ENCODE results near the gene UGP2. TPM values are rescaled to one million over a fixed set of nuclear protein-coding genes. Genes with fewer than 3 reads are reported as not detected.
"Not testable (repeated sequence)": the region's sequence is repeated elsewhere in the genome, so short reads cannot be mapped to it uniquely, and the experiment has no call there.

UGP2 gene
- polyA plus RNA-seq, 4 donors = 95.7 to 142 (median 122) TPM

- no peak for DNase-seq (ENCODE audit: low read depth in 4 of 4, low spot score in 3 of 4)
Measured at GRCh38 chr2:63837036-63837594, 4.6 kb upstream of the UGP2 start.

- peak in 1 of 4 donors; percentile 32 for DNase-seq (ENCODE audit: low read depth in 4 of 4, low spot score in 3 of 4)
Measured at GRCh38 chr2:63840081-63840784, 1.5 kb upstream of the UGP2 start.

GRCh38 chr2:63840785-63841253, 877 bp upstream of the UGP2 start:
- DNase-seq (ENCODE audit: low read depth in 4 of 4, low spot score in 3 of 4) = peak; percentile 92 to 97 (median 95)

GRCh38 chr2:63842149-63843061, 709 bp downstream of the UGP2 start:
- DNase-seq (ENCODE audit: low read depth in 4 of 4, low spot score in 3 of 4) = no peak

GRCh38 chr2:63843093-63843492, 1.4 kb downstream of the UGP2 start:
- DNase-seq (ENCODE audit: low read depth in 4 of 4, low spot score in 3 of 4) = no peak

- DNase-seq (ENCODE audit: low read depth in 4 of 4, low spot score in 3 of 4) = no peak
Measured at GRCh38 chr2:63843791-63844190, 2.1 kb downstream of the UGP2 start.

GRCh38 chr2:63844616-63845015, 2.9 kb downstream of the UGP2 start:
- DNase-seq (ENCODE audit: low read depth in 4 of 4, low spot score in 3 of 4) = no peak

GRCh38 chr2:63845866-63846265, 4.2 kb downstream of the UGP2 start:
- no peak for DNase-seq (ENCODE audit: low read depth in 4 of 4, low spot score in 3 of 4)

GRCh38 chr2:63846487-63846886, 4.8 kb downstream of the UGP2 start:
- no peak for DNase-seq (ENCODE audit: low read depth in 4 of 4, low spot score in 3 of 4)

GRCh38 chr2:63847571-63847970, 5.9 kb downstream of the UGP2 start:
- not testable (repeated sequence) for DNase-seq (ENCODE audit: low read depth in 4 of 4, low spot score in 3 of 4)

GRCh38 chr2:63849381-63850203, 7.9 kb downstream of the UGP2 start:
- DNase-seq (ENCODE audit: low read depth in 4 of 4, low spot score in 3 of 4) = no peak

- no peak for DNase-seq (ENCODE audit: low read depth in 4 of 4, low spot score in 3 of 4)
Measured at GRCh38 chr2:63850204-63850571, 8.5 kb downstream of the UGP2 start.

- DNase-seq (ENCODE audit: low read depth in 4 of 4, low spot score in 3 of 4) = no peak
Measured at GRCh38 chr2:63850649-63851048, 9.0 kb downstream of the UGP2 start.

- DNase-seq (ENCODE audit: low read depth in 4 of 4, low spot score in 3 of 4) = no peak
Measured at GRCh38 chr2:63851691-63852311, 10.1 kb downstream of the UGP2 start.

GRCh38 chr2:63853527-63854310, 12.0 kb downstream of the UGP2 start:
- no peak for DNase-seq (ENCODE audit: low read depth in 4 of 4, low spot score in 3 of 4)

- no peak for DNase-seq (ENCODE audit: low read depth in 4 of 4, low spot score in 3 of 4)
Measured at GRCh38 chr2:63855418-63856302, 14.0 kb downstream of the UGP2 start.

GRCh38 chr2:63856303-63856603, 14.6 kb downstream of the UGP2 start:
- no peak for DNase-seq (ENCODE audit: low read depth in 4 of 4, low spot score in 3 of 4)

- DNase-seq (ENCODE audit: low read depth in 4 of 4, low spot score in 3 of 4) = no peak
Measured at GRCh38 chr2:63858291-63858690, 16.6 kb downstream of the UGP2 start.

Data from left renal pelvis (tissue), 4 donors.